Mammary epithelial cell (primary cell): ENCODE results near the gene CBLN3.

ENCODE experiments used
- EZH2 ChIP-seq: IDR thresholded peaks from 2 replicates; pipeline ENCODE4 v1.6.1; 2012; ENCODE audit warnings: low read length, inconsistent platforms, borderline replicate concordance
- TF ChIP-seq, protein P1 (sequence below), 2 donors: IDR thresholded peaks in 1 of 2; conservative IDR thresholded peaks in 1 of 2; 2 replicates each; pipeline ENCODE4 v1.5.1; 2011 to 2012; ENCODE audit warnings: inconsistent platforms in 2 of 2, low read length in 2 of 2, mild to moderate bottlenecking in 2 of 2, control low read depth in 1 of 2, low read depth in 1 of 2; ENCODE audit not compliant: insufficient read depth in 1 of 2; ENCODE audit errors: extremely low read depth in 1 of 2

DNA sequence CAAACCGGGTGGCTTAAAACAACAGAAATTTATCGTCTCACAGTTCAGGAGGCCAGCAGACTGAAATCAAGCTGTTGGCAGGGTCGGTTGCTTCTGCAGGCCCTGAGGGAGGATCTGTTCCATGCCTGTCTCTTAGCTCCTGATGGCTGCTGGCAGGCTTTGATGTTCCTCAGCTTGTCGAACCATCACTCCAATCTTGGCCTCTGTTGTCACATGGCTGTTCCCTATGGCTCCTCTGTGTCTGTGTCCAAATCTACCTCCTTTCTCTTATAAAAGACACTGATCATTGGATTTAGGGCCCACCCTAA is 47.5 kb downstream of the CBLN3 start:
- TF ChIP-seq, protein P1, sequence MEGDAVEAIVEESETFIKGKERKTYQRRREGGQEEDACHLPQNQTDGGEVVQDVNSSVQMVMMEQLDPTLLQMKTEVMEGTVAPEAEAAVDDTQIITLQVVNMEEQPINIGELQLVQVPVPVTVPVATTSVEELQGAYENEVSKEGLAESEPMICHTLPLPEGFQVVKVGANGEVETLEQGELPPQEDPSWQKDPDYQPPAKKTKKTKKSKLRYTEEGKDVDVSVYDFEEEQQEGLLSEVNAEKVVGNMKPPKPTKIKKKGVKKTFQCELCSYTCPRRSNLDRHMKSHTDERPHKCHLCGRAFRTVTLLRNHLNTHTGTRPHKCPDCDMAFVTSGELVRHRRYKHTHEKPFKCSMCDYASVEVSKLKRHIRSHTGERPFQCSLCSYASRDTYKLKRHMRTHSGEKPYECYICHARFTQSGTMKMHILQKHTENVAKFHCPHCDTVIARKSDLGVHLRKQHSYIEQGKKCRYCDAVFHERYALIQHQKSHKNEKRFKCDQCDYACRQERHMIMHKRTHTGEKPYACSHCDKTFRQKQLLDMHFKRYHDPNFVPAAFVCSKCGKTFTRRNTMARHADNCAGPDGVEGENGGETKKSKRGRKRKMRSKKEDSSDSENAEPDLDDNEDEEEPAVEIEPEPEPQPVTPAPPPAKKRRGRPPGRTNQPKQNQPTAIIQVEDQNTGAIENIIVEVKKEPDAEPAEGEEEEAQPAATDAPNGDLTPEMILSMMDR (conservative IDR thresholded peaks at IDR 0.05 in 1 of 2, IDR thresholded peaks at IDR 0.05 in 1 of 2; ENCODE audit: extremely low read depth in 1 of 2, insufficient read depth in 1 of 2, low read depth in 1 of 2, low read length in 2 of 2): no peak
- TF ChIP-seq EZH2: no peak
